Measurements from ENCODE around the gene CCDC171. TPM values are rescaled to one million over a fixed set of nuclear protein-coding genes. Genes with fewer than 3 reads are reported as not detected.

Gene CCDC171
- total RNA-seq, 3 donors from 2014 or later (not counting 1 experiment from before 2014, with no cell fraction given) = 1.5 to 2.6 (median 2.2) TPM

- Histone ChIP-seq H3K4me1 (ENCODE audit: control insufficient read depth, insufficient read depth, low read length) (no peaks in the 10 kb centered on the region), H3K9me3 (ENCODE audit: control insufficient read depth, insufficient read depth, low read length) (no peaks in the 10 kb centered on the region), H3K36me3 (ENCODE audit: control insufficient read depth, insufficient read depth, low read length) (no peaks in the 10 kb centered on the region), H3K4me3 (ENCODE audit: low read length) (no peak overlapping the region), H3K27me3 (ENCODE audit: control insufficient read depth, insufficient read depth, low read length) (no peaks in the 10 kb centered on the region), H3K27ac (ENCODE audit: low read length) (no peak overlapping the region)
- ATAC-seq = no peak
- intact Hi-C loops (cut with micrococcal nuclease) = no loop called here
- Mint-ChIP-seq H3K4me3 (no peak overlapping the region), H3K27me3 (ENCODE audit: low read depth in 2 of 2) (no peaks in the 10 kb centered on the region), H3K9me3 (peaks cover 3% of the 10 kb centered on the region in 2 donors), H3K36me3 (no peaks in the 10 kb centered on the region), H3K27ac (no peak overlapping the region), H3K4me1 (no peaks in the 10 kb centered on the region)
- DNase-seq = no peak
- WGBS (ENCODE audit: insufficient coverage) = 95% methylated on average over 5 of the region's 5 CpGs
- TF ChIP-seq, protein P1, sequence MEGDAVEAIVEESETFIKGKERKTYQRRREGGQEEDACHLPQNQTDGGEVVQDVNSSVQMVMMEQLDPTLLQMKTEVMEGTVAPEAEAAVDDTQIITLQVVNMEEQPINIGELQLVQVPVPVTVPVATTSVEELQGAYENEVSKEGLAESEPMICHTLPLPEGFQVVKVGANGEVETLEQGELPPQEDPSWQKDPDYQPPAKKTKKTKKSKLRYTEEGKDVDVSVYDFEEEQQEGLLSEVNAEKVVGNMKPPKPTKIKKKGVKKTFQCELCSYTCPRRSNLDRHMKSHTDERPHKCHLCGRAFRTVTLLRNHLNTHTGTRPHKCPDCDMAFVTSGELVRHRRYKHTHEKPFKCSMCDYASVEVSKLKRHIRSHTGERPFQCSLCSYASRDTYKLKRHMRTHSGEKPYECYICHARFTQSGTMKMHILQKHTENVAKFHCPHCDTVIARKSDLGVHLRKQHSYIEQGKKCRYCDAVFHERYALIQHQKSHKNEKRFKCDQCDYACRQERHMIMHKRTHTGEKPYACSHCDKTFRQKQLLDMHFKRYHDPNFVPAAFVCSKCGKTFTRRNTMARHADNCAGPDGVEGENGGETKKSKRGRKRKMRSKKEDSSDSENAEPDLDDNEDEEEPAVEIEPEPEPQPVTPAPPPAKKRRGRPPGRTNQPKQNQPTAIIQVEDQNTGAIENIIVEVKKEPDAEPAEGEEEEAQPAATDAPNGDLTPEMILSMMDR (IDR thresholded peaks at IDR 0.05) = no peak
Measured at GRCh38 chr9:15735083-15735857, 182.4 kb downstream of the CCDC171 start.

DNA sequence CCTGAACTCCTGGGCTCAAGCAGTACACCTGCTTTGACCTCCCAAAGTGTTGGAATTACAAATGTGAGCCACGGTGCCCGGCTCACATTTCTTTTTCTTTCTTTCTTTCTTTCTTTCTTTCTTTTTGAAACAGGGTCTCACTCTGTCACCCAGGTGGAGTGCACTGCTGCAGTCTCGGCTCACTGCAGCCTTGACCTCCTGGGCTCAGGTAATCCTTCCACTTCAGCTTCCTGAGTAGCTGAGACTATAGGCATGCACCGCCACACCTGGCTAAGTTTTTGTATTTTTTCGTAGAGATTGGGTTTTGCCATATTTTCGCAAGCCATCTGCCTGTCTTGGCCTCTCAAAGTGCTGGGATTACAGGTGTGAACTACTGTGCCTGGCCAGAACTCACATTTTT, 183.7 kb downstream of the CCDC171 start:
- whole genome bisulfite sequencing (ENCODE audit: insufficient coverage) = 96% methylated on average over 6 of the region's 6 CpGs
- H3K27ac Mint-ChIP-seq = no peak overlapping the region
- no peak for ATAC-seq
- H3K4me3 ChIP-seq (ENCODE audit: low read length) = no peak overlapping the region
- H3K27me3 ChIP-seq (ENCODE audit: control insufficient read depth, insufficient read depth, low read length) = no peaks in the 10 kb centered on the region
- H3K27ac ChIP-seq (ENCODE audit: low read length) = no peak overlapping the region
- no peak for DNase-seq
- no peaks in the 10 kb centered on the region for H3K36me3 ChIP-seq (ENCODE audit: control insufficient read depth, insufficient read depth, low read length)
- intact Hi-C loops (cut with micrococcal nuclease) = no loop called here
- H3K27me3 Mint-ChIP-seq (ENCODE audit: low read depth in 2 of 2) = no peaks in the 10 kb centered on the region
- H3K4me1 ChIP-seq (ENCODE audit: control insufficient read depth, insufficient read depth, low read length) = no peaks in the 10 kb centered on the region
- TF ChIP-seq, protein P1 (IDR thresholded peaks at IDR 0.05) = no peak
- no peaks in the 10 kb centered on the region for H3K9me3 ChIP-seq (ENCODE audit: control insufficient read depth, insufficient read depth, low read length)
- H3K4me3 Mint-ChIP-seq = no peak overlapping the region
- H3K4me1 Mint-ChIP-seq = no peaks in the 10 kb centered on the region
- peaks cover 0 to 3% of the 10 kb centered on the region in 2 donors for H3K9me3 Mint-ChIP-seq
- no peaks in the 10 kb centered on the region for H3K36me3 Mint-ChIP-seq

DNA sequence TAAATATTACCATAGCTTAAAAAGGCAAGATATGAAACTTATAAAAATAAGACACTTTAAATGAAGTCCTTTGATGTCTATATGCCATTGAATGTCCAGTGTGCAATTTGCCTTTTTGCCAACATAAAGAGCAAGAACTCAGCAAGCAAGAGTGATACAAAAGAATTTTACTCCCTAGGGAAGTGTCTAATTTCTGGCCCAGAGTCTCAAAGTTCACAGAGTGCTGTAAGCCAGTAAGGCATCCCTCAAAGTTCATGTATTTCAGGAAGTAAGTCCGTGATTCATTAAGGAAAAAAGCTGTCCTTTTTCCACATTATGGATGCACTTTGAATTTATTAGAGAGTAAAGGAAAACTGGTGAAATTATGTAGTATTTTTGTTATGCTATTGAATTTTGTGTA, 185.2 kb downstream of the CCDC171 start:
- Mint-ChIP-seq H3K4me1 (no peaks in the 10 kb centered on the region), H3K27me3 (ENCODE audit: low read depth in 2 of 2) (no peaks in the 10 kb centered on the region), H3K4me3 (no peak overlapping the region), H3K27ac (no peak overlapping the region), H3K36me3 (no peaks in the 10 kb centered on the region), H3K9me3 (peaks cover 0 to 3% of the 10 kb centered on the region in 2 donors)
- intact Hi-C loops (cut with micrococcal nuclease) = no loop called here
- ATAC-seq (no peak), DNase-seq (no peak)
- 100% methylated on average over 1 of the region's 1 CpG for WGBS (ENCODE audit: insufficient coverage)
- Histone ChIP-seq H3K4me1 (ENCODE audit: control insufficient read depth, insufficient read depth, low read length) (no peaks in the 10 kb centered on the region), H3K27me3 (ENCODE audit: control insufficient read depth, insufficient read depth, low read length) (no peaks in the 10 kb centered on the region), H3K36me3 (ENCODE audit: control insufficient read depth, insufficient read depth, low read length) (no peaks in the 10 kb centered on the region), H3K4me3 (ENCODE audit: low read length) (no peak overlapping the region), H3K27ac (ENCODE audit: low read length) (no peak overlapping the region), H3K9me3 (ENCODE audit: control insufficient read depth, insufficient read depth, low read length) (no peaks in the 10 kb centered on the region)
- TF ChIP-seq, protein P1 (IDR thresholded peaks at IDR 0.05) = no peak

DNA sequence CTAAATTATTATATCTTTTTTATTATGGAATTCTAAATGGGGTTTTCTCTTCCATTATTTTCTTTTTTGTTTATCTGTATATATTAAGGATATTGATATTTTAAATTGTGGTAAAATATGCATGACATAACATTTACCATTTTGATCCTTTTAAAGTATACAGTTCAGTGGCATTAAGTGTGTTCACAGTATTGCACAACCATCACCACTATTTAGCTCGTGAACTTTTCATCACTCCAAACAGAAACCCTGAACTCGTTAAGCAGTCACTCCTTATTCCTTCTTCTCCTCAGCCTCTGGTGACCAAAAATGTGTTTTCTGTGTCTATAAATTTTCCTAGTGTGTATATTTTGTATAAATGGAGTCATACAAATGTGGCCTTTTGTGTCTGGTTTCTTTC, 188.2 kb downstream of the CCDC171 start:
- H3K4me3 Mint-ChIP-seq = no peak overlapping the region
- intact Hi-C loops (cut with micrococcal nuclease) = no loop called here
- H3K27me3 ChIP-seq (ENCODE audit: control insufficient read depth, insufficient read depth, low read length) = no peaks in the 10 kb centered on the region
- no peaks in the 10 kb centered on the region for H3K4me1 Mint-ChIP-seq
- H3K9me3 Mint-ChIP-seq = peaks cover 0 to 3% of the 10 kb centered on the region in 2 donors
- no peaks in the 10 kb centered on the region for H3K27me3 Mint-ChIP-seq (ENCODE audit: low read depth in 2 of 2)
- TF ChIP-seq, protein P1 (IDR thresholded peaks at IDR 0.05) = no peak
- DNase-seq = no peak
- no peaks in the 10 kb centered on the region for H3K9me3 ChIP-seq (ENCODE audit: control insufficient read depth, insufficient read depth, low read length)
- no CpG with 5 or more reads among the region's 2 CpGs for WGBS (ENCODE audit: insufficient coverage)
- H3K36me3 Mint-ChIP-seq = no peaks in the 10 kb centered on the region
- no peaks in the 10 kb centered on the region for H3K4me1 ChIP-seq (ENCODE audit: control insufficient read depth, insufficient read depth, low read length)
- ATAC-seq = no peak
- no peak overlapping the region for H3K27ac Mint-ChIP-seq
- H3K27ac ChIP-seq (ENCODE audit: low read length) = no peak overlapping the region
- no peak overlapping the region for H3K4me3 ChIP-seq (ENCODE audit: low read length)
- no peaks in the 10 kb centered on the region for H3K36me3 ChIP-seq (ENCODE audit: control insufficient read depth, insufficient read depth, low read length)
